ENCODE measurements around the gene GSDME.

The GSDME gene

DNA sequence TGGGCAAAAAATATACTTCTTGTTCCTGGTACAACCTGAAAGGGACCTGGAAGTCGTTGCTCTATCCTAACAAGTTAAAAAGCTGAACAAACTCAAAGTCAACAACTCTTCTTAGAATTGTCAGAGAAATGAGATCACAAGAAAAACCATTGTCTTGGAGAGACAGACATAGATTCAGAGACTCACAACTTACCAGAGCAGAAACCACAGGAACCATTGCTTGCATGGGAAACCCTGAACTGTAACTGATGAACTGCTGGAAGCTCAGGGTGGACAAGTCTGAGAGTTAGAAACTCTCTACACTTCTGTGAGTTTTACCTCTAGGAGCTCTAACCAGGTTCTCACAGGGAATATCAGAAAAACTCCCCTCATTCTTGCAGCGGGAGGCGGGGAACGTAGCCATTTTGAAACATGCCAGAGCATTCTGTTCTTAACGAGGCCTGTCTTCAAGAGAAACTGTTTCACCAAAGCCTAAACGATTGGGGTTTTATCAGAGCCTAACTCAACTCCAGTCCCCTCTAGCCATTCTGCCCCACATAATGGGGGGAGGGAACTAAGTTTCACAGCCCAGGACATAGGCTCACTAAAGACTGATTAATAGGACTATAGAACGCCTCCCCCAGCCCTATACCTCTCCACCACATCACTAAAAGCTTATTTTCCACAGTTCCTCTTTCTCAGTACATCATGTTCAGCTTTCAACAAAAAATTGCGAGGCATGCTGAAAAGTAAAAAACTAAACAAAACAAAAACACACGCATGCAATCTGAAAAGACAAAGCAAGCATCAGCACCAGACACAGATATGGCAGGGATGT lies 12.0 kb upstream of the GSDME start:
- no peak for DNase-seq

DNA sequence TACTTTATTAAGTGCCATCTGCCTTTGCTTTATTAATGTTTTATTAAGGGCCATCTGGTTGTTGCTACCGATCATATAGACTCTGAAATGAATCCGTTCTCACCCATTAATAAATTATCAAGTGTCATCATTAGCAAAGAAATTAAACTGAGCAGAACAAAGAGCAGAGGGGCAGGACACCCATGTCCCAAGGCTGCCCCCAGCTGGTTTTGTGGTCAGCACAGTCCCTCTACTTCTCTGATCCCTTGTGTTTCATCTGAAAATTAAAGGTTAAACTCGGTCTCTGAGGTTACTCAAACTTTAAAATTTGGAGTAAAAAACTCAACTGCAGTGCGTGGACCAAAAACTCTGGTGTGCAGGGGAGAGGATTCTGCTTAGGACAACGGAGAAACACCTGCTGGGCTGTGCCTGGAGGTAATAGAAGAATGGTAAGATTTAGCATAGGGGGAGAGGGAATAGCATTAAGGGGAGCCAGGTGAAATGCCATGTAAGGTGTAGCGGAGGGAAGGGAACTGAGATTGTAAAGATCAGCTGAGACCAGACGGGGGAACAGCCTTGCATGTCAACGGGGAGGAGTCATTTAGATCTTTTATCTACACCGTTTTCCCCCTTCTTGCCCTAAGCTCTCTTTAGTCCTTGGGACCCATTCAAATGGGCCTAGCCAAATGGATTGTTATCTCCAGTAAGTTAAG lies 10.8 kb upstream of the GSDME start:
- DNase-seq, result no peak

DNA sequence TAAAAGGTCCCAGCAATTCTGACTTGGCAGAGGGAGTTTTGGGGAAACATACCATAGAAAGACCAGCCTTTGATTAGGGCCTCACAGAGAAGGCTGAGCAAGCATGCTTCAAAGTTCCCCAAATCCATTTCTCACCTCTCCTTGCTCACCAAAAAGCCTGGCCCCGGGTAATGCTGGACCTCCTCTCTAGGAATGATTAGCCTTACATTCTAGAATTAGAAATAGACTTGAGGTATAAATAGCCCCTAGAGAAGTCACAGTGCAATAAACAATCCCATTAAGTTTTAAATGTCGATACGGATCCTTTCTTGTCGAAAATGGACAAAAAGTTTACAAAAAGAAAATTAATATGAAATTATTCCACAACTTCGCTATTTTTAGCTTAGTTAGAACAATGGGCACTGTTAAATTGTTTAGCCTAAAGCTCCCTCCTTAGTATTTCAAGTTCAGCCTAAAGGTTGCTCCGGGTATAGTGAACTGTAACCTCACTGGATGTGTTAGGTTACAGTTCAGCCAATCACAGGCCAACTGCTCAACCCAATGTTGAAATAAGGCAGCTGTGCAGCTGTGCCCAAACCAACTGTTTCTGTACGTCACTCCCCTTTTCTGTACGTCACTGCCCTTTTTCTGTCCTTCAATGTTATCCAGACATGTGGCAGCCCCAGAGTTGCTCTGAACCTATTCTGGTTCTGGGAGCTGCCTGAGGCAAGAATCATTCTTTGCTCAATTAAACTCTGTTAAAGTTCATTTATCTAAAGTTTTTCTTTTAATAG lies 7.9 kb upstream of the GSDME start:
- DNase-seq, result no peak

DNA sequence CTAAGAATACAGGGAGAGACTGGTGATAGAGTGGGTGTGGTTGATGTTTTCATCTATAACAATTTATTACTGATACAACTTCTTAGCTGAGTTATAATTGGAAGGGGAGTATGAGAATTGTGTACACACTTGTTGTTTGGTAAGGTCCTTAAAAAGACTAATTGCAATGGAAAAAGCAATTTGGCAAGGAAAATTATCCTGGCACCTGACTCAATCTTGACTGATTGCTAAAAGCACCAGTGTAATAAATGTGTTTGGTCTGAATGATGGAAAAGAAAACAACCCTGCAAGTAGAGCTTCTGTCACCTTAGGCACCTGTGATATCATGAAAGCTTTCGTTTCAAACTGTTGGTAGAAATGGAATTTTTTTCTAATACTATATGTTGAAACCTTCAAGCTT lies 6.7 kb upstream of the GSDME start:
- DNase-seq, result no peak

DNA sequence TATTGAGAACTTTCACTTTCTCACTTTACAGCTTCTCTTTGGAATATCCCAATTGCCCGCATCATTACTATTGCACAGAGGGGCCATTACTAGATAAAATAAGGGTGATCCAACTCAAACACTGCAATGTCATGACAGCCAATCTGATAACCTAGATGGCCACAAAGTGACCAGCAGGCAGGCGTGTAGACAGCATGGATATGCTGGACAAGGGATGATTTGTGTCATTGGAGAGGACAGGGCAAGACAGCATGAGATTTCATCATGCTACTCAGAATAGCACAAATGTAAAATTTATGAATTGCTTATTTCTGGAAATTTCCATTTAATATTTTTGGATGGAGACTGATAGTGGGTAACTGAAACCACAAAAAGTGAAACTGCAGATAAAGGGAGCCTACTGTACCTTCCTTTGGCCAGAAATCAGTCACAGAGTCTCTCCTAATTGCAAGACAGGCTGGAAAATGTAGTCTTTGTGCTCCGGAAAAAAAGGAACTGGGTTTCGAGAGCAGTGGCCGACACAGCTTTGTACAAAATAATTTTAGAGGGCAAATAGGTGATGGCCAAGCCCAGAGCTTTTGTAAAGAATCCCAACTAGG lies 6.1 kb upstream of the GSDME start:
- no peak for DNase-seq

DNA sequence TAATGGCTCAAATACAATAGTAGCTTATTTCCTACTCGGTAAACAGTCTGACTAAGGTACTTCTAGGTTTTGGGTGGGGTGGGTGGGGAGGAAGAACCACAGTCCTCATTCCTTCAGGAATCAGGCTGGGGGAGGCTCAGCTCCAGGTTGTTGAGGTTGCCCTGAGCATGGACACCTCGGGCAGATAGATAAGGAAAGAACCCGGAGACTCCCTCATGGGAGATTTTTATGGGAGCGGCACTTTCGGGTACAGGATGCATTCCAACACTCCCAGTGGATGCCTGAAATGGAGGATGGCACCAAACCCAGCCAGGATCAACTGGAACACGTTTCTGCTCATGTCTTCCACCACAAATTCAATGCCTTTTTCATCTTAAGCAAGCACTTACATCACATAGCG lies 5.5 kb upstream of the GSDME start:
- DNase-seq, result no peak

DNA sequence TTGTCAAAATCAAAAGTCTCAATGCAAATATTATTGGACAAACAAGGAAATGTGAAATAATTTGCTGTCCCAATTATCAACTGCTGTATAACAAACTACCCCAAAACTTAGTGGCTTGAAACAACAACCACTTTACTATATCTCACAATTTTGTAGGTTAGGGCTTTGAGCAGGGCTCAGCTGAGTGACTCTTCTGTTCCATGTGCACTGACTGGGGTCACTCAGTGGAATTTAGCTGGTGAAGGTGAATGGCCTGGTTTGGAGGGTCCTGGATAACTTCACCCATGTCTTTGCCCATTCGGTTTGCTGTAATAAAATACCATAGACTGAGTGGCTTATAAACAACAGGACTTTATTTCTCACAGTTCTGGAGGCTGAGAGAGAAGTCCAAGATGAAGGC lies 3.7 kb upstream of the GSDME start:
- DNase-seq, result no peak

DNA sequence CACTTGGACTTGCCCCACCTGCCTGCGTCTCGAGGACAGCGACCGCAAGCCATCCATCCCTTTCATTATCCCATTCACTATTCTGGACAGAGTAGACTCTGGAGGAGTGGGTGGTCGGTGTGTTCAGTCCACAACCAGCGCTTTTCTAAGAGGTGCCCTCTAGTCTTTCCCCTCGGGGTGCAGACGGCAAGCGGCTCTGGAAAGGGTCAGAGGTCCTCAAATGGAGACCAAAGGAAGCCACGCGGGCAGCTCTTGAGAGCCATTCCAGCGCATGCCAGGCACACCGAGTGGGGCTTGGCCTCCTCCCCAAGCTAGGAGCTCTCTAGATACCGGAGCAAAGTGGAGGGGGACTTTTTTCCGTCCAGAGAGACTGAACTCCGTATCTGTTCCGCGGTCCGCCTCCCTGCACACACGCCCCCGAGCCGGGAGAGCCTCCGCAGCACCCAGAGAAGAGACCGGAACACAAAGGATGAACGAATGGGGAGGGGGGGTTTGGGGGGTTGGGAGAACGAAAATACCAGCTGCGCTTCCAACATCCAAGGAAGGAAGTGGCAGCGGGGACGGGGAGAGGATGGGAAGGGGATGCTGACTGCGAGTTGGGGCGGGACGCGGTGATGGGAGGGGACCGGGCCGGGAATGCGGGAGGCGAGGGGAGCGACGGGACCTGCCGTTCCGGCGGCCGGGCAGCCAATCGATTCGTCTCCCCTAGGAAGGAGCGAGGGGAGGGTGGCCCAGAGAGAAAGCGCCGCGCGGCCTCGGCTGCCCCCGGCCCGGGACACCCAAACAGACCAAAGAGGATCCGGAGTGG lies 515 bp downstream of the GSDME start:
- peak; percentile 41 for DNase-seq

DNA sequence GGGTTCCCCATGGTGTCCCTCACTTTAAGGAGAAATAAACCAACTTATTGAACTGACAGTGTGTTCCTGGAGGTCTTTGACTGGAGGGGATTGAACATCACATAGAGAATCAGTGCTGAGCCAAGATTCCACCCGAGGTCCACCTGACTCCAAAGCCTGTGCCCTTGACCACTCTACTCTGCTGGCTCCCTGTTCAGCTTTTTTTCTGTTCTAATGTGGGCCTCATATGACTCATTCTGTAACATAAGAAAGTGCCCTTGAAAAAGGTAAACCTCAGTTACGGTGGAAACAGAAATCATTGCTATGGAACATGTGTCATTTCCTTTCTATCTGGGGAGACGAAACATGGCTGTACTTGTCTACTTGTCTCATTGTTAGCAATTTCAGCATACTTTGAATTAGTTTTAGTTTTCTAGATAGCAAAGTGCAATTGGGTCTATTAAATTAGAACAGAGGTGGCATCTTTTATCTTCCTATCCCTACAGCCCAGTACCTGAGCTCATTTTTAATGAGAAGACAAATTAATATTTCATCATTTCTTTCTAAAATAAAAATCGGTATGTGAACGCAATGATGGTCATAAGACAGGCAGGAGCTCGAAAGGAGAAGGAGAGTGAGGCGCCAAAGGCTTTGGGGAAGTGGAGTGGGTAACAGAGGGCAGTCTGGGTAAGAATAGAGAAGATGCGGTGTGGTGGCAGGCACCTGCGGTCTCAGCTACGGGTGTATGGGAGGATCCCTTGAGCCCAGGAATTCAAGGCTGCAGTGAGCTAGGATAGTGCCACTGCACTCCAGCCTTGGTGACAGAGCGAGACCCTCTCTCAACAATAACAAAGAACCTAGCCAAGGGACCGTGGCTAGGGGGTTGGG lies 1.5 kb downstream of the GSDME start:
- DNase-seq, result peak; percentile 62

DNA sequence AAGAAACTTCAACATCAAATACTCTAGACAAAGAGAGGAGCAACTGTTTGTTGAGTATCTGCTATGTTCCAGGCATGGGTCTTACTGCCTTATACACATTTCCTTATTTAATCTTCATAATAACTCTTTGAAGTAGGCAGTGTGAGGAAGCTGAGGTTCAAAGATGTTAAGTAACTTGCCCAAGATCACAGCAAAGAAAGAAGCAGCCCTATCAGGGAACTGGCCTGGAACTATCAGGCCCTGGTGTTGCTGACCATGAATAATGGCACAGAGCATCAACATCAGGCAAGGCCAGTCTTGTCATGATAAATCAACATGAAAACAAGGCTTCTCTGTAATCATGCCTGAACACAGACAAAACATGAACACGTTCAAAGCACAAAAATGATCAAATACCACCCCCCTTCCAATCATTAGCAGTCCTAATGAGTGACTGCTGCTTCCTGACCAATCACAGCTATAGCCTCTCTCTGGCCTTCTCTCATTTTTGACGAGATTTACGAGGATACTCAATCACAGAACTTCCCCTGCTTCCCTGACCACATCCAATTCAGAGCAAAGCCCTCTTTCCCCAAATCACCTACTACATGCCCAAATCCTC lies 2.3 kb downstream of the GSDME start:
- no peak for DNase-seq

DNA sequence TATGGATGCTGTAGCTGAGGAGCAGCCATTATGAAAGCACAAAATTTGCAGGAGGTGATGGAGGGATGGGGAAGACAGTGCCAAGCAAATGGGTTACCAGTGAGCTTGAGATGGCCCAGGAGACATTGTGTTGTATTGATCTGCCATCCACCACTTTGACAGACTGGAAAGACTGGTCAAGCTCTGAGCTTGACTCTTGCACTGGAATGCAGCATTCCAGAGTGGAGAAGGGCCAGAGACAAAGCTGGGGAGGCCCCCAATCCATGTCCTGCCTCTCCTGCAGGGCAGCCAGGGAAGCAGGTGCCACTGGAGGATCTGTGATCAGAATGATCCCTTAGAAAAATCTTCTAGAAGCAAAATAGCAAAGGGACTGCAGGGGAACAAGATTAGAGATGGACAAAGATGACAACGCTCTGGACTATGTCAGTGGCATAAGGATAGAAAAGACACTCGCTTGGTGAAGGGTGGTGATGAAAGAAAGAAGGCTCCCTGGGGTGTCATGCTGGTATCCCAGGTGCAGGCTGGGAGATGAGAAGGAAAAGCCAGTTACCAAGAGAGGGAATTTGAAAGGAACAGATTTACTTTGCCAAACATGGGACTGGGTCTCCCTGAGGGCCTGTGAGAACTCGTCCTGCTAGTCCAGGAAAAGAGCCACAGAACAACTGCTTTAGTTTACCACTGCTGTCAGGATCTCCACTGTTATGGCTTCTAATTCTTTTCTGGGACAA lies 5.0 kb downstream of the GSDME start:
- no peak for DNase-seq

DNA sequence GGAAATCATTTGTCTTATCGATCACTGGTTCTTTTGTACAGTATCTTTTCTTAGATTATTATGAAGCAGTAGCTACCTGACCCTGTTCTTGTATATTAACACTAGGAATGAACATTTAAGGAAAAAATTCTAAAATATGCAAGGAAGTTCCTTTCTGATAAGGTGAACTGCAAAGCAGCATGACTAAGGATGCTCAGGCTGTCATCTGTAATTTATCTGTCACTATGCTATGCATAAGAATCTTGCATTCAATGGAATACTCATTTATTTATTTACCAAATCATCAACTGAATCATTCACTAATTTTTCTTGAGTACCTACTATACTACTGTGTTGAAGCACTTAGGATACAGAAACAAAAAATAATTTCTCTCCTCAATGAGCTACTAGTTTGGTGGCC lies 5.8 kb downstream of the GSDME start:
- DNase-seq, result no peak

DNA sequence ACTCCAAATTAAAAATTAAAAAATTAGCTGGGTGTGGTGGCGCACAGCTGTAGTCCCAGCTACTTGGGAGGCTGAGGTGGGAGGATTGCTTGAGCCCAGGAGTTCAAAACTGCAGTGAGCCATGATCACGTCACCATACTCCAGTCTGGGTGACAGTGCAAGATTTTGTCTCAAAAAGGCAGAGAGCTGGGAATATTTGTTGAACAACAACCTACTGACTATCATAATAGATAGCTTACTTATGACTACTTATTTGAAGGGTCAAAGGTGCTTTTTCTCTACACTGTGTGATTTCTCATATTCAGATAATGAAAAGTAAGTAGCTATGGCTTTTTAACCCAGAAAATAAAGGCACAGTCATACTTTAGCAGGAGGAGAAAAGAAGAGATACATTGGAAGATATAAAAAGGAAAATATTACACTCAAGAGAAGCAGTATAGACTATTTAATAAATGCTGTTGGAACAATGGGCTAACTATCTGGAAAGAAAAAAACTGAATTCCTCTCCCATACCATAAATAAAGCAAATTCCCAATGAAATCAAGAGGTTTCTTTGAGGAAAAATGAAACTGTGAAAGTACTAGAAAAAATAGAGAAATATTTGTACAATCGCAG lies 6.7 kb downstream of the GSDME start:
- DNase-seq, result peak; percentile 12

DNA sequence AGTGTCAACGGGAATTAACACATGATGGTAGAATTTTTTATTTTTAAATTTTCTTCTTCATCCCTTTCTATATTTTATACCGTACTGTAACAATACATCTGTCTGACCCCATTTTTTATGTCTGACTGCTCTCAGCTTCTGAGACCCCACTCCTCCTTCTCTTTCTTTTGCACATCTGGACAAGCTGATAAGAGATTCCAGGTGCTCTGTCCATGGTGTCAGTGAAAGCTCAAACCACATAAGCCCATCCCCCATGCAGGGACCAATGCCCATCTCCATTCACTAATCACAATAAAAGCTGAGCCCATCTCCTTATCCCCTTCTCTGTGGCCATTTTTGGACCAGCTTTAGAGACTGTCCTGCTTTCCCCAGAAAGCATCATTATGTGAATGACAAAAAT lies 8.7 kb downstream of the GSDME start:
- DNase-seq, result no peak

DNA sequence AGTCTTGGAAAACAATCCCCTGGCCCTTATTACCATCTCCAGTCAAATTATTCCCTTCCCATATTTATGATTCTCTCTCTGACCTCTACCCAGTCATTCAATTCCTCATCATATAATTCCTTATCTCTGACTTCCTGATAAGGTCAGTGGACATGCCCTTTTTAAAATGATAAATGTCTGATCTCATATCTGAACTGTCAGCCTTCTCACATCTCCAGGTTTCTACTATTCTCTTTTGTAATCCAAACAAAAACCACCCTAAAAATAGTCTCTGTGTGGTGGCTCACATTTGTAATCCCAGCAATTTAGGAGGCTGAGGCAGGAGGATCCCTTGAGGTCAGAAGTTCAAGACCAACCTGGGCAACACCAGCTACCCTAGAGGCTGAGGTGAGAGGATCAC lies 11.9 kb downstream of the GSDME start:
- no peak for DNase-seq

DNA sequence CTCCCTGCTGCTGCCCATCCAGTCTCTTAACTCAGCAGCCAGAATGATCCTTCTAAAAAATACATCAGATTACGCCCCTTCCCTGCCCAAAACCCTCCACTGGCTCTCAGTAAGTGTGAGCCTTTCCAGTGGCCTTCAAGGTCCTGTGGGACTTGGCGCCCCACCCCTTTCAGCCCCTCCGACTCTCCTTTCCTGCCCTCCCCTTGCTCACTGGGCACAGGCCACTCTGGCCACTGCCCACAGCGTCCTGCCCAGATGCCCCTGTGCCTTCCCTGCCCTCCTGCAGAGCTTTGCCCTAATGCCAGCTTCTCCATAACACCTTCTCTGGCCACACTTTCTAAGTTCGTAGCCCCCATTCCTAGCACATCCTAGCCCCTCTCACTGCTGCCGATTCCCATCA lies 13.8 kb downstream of the GSDME start:
- DNase-seq, result no peak

DNA sequence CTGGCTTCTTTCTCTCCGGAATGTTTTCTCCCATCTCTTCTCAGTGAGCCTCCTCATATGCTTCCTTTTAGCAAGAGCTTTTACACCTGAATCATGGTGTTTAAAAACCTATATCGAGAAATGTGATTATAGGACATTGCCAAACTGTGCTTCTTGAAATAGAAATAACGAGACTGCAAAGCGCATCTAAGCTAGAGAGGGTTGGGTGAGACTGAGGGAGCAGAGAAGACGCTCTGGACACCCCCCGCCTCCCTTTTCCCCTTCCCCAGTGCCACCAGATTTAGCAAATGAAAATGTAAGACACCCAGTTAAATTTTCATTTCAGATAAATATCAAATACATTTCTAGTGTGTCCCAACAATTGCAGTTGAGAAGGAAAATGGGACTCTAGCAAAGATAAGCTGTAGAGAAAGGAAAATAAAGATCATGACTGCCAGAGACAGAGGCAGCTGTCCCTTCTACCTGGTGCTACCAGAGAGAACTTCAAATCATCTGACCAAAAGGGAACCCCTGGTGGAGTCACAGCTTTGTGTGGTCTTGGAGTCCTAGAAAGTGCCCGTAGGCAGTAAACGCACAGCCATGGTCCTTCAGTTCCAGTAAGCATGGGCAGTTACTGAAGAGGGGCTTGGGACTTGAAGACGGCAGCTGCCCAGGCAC lies 14.6 kb downstream of the GSDME start:
- DNase-seq, result no peak

DNA sequence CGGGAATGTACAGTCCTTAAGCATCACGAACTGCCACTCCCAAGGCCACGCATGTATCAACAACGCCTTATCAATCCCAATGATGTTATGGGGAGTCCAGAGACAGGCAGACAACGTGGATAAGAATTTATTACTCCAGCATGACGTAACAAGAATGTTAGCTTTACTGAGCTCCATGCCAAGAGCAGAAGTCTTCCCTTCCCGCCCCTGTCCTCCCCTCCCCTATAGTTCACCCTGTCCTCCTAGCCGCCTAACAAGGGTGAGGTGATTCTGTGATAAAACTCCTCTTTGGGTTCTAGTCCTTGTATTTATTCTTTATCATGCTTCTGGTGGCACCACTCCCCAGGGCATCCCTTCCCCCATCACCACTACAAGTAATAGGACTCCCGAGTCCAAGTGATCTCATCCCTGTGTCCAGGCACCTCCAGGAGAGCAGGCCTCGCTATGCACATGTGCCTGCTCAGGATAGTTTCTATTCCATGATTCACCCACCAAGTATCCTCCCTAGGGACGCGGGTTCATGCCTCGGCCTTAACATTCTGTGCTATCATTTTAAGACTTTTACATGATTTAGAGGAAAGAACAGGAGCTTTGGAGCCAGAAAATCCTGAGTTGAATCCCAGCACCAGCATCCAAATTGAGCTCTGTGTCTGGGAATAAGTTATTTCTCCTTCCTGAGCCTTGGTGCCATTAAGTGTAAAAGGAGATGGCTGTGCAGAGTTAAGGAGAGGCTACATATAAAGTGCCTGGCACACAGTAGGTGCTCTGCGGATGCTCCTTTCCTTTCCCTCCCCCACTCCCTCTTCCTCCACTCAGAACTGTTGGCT lies 15.4 kb downstream of the GSDME start:
- DNase-seq, result peak; percentile 96

Measured in HCEC 1CT (cell line).